ENCODE results near the gene CARD11.
A peak's percentile ranks its signal among the peaks of the same experiment; 100 is the strongest.

The CARD11 gene

GRCh38 chr7:2894118-2894940 is 149.3 kb downstream of the CARD11 start:
- no peak for DNase-seq

- no peak for DNase-seq
Measured at GRCh38 chr7:2893411-2893861, 150.2 kb downstream of the CARD11 start.

GRCh38 chr7:2892549-2892948 is 151.1 kb downstream of the CARD11 start:
- peak; percentile 80 for DNase-seq

- DNase-seq: no peak
Measured at GRCh38 chr7:2887816-2888215, 155.9 kb downstream of the CARD11 start.

GRCh38 chr7:2886900-2887299 is 156.8 kb downstream of the CARD11 start:
- peak; percentile 70 for DNase-seq

- no peak for DNase-seq
Measured at GRCh38 chr7:2886391-2886790, 157.3 kb downstream of the CARD11 start.

GRCh38 chr7:2884161-2884560 is 159.5 kb downstream of the CARD11 start:
- DNase-seq: no peak

- no peak for DNase-seq
Measured at GRCh38 chr7:2883101-2883500, 160.6 kb downstream of the CARD11 start.

- DNase-seq: no peak
Measured at GRCh38 chr7:2882111-2882510, 161.6 kb downstream of the CARD11 start.

- DNase-seq: no peak
Measured at GRCh38 chr7:2880874-2881533, 162.7 kb downstream of the CARD11 start.

GRCh38 chr7:2880051-2880450 is 163.6 kb downstream of the CARD11 start:
- DNase-seq: no peak

GRCh38 chr7:2879354-2879753 is 164.3 kb downstream of the CARD11 start:
- DNase-seq: no peak

- no peak for DNase-seq
Measured at GRCh38 chr7:2878306-2878705, 165.4 kb downstream of the CARD11 start.

- no peak for DNase-seq
Measured at GRCh38 chr7:2876031-2876731, 167.5 kb downstream of the CARD11 start.

GRCh38 chr7:2873686-2874551 is 169.7 kb downstream of the CARD11 start:
- DNase-seq: no peak

- DNase-seq: no peak
Measured at GRCh38 chr7:2873146-2873545, 170.5 kb downstream of the CARD11 start.

GRCh38 chr7:2872296-2872874 is 171.3 kb downstream of the CARD11 start:
- peak; percentile 93 for DNase-seq

GRCh38 chr7:2870471-2870931 is 173.2 kb downstream of the CARD11 start:
- DNase-seq: no peak

GRCh38 chr7:2869981-2870380 is 173.7 kb downstream of the CARD11 start:
- no peak for DNase-seq

GRCh38 chr7:2866601-2867000 is 177.1 kb downstream of the CARD11 start:
- DNase-seq: peak; percentile 70

- DNase-seq: peak; percentile 54
Measured at GRCh38 chr7:2864999-2865670, 178.5 kb downstream of the CARD11 start.
